ENCODE results near the gene CHMP6. TPM values are rescaled to one million over a fixed set of nuclear protein-coding genes. Genes with fewer than 3 reads are reported as not detected.

The CHMP6 gene
- total RNA-seq, 1 experiment from 2014 or later, result 17.4 TPM

DNA sequence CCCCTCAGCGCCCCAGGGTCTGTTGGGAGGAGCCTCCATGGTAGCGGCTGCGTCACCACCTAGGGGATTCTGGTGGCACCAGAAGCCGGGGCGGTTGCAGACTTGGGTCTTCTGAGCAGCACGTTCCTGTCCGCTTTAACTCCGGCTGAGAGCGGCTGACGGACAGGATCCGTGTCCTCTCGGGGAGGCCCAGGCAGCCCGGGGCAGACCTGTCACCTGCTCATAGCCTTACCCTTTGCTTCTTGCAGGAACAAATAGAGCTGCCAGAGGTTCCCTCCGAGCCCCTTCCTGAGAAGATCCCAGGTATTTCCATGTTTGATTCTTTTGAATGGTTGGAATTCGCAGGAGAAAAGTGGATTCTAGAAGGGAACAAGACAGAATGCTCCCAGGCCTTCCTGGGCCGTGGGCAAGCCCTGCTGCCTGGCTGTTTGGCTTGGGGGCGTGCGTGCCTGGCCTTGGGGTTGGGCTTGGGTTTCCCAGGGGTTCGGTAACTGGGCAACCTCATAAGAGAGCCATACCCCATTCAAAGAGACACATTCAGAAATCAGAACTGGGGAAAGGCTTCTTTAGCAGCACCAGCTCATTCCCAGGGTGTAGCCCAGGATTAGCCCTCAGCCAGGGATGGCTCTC, 6.6 kb downstream of the CHMP6 start:
- no peak for DNase-seq
- no TSS peak for BruUV-seq (replicated peaks)
- Histone ChIP-seq H3F3A (ENCODE audit: insufficient read depth, low read depth) (no peaks in the 10 kb centered on the region), H3K4me3 (no peak overlapping the region), H2AFZ (no peak overlapping the region), H3K4me1 (replicated peaks; ENCODE audit: insufficient read depth) (no peaks in the 10 kb centered on the region), H3K36me3 (ENCODE audit: low read depth) (no peaks in the 10 kb centered on the region), H3K9me3 (ENCODE audit: insufficient read depth, low read depth) (no peaks in the 10 kb centered on the region), H3K79me2 (ENCODE audit: low read depth) (no peaks in the 10 kb centered on the region), H4K20me1 (ENCODE audit: insufficient read depth) (no peaks in the 10 kb centered on the region), H3K4me2 (no peak overlapping the region), H3K27me3 (ENCODE audit: insufficient read depth, low read depth) (no peaks in the 10 kb centered on the region), H3K27ac (no peak overlapping the region), H3K9me2 (ENCODE audit: insufficient read depth) (no peaks in the 10 kb centered on the region)
- intact Hi-C loops (cut with micrococcal nuclease; ENCODE audit: unreplicated experiment), result no loop called here
- CTCF ChIA-PET, result no interaction called here
- TF ChIP-seq, protein P1, sequence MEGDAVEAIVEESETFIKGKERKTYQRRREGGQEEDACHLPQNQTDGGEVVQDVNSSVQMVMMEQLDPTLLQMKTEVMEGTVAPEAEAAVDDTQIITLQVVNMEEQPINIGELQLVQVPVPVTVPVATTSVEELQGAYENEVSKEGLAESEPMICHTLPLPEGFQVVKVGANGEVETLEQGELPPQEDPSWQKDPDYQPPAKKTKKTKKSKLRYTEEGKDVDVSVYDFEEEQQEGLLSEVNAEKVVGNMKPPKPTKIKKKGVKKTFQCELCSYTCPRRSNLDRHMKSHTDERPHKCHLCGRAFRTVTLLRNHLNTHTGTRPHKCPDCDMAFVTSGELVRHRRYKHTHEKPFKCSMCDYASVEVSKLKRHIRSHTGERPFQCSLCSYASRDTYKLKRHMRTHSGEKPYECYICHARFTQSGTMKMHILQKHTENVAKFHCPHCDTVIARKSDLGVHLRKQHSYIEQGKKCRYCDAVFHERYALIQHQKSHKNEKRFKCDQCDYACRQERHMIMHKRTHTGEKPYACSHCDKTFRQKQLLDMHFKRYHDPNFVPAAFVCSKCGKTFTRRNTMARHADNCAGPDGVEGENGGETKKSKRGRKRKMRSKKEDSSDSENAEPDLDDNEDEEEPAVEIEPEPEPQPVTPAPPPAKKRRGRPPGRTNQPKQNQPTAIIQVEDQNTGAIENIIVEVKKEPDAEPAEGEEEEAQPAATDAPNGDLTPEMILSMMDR (conservative IDR thresholded peaks at IDR 0.05), result no peak
- TF ChIP-seq EZH2 (IDR thresholded peaks at IDR 0.05; ENCODE audit: low read depth), result no peak
- POLR2A ChIA-PET (ENCODE audit: unreplicated experiment), result no interaction called here

DNA sequence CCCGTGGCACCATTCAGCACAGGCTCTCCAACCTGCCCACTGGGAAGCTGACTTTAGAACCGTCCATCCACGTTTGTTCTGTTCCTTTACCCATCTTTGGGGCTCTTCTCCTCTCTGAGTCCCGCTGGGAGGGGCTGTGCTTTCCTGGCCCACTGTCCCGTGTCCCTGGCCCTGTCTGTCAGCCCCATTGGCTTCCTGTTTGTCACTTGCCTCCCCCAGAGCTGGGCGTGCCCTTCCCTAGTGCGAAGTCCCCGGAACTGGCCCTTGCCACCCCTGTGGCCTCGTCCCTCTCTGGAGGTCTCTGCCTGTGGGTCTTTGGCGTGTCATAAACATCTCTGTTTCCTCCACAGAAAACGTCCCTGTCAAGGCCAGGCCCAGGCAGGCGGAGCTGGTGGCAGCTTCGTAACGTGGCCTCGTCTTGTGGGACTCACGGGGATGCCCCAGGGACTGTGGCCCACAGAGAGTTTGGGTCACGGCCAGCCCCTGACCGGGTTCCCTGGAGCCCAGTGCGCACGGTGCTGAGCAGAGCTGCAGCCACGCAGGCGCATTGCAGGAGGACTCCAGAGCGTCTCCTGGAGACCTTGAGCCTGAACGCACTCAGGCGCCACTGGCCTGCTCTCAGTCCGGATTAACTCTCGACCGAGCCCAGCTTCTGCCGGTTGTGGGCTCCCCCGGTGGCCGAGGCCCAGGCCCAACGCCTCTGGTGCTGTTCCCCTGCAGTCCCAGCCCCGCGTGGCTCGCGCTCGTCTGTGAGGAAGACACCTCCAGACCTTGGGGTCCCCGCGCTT, 7.3 kb downstream of the CHMP6 start:
- Histone ChIP-seq H2AFZ (no peak overlapping the region), H3K9me3 (ENCODE audit: insufficient read depth, low read depth) (no peaks in the 10 kb centered on the region), H3K27ac (no peak overlapping the region), H3K4me2 (no peak overlapping the region), H4K20me1 (ENCODE audit: insufficient read depth) (no peaks in the 10 kb centered on the region), H3K36me3 (ENCODE audit: low read depth) (no peaks in the 10 kb centered on the region), H3K79me2 (ENCODE audit: low read depth) (no peaks in the 10 kb centered on the region), H3K27me3 (ENCODE audit: insufficient read depth, low read depth) (no peaks in the 10 kb centered on the region), H3K4me1 (replicated peaks; ENCODE audit: insufficient read depth) (no peaks in the 10 kb centered on the region), H3F3A (ENCODE audit: insufficient read depth, low read depth) (no peaks in the 10 kb centered on the region), H3K9me2 (ENCODE audit: insufficient read depth) (no peaks in the 10 kb centered on the region), H3K4me3 (no peak overlapping the region)
- POLR2A ChIA-PET (ENCODE audit: unreplicated experiment), result no interaction called here
- no peak for DNase-seq
- no TSS peak for BruUV-seq (replicated peaks)
- intact Hi-C loops (cut with micrococcal nuclease; ENCODE audit: unreplicated experiment), result no loop called here
- TF ChIP-seq, protein P1 (conservative IDR thresholded peaks at IDR 0.05), result no peak
- TF ChIP-seq EZH2 (IDR thresholded peaks at IDR 0.05; ENCODE audit: low read depth), result no peak
- CTCF ChIA-PET, result no interaction called here

DNA sequence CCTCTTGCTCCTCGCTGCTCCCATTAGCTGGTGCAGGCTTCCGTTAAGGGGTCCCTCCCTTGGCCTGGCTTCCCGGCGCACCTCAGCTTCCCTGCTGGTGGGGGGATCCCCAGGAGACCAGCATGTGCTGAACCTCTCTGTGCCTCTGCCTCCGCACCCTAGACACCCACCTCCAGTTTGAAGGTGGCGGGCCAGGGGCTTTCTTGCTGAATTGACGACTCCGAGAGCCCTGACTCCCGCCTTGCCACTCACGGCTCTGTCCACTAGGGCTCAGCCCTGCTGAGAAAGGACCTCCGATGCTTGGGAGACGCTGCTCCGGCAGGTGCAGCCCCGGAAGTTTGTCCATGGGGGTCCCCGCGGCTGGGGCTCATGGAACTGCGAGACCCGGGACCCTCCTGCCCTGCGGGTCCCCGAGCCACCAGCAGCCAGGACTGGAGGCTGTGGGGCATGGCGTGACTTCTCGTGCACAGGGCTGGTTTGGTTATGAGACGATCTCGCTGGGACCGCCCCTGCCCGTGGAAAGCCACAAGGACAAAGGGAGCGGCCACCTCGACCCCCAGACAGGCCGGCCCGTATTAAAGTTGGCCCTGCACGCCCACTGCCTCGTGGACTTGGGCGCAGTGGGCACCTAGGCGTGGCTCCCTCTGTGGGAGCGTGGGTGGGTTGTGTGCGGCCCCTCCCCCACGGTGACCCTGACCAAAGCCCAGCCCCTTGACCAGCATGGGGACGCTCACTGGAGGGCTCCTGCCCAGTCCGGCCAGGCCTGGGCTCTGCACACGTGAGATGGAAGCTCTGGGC, 8.1 kb downstream of the CHMP6 start:
- H3K4me2 ChIP-seq, result no peak overlapping the region
- POLR2A ChIA-PET (ENCODE audit: unreplicated experiment), result no interaction called here
- CTCF ChIA-PET, result no interaction called here

More for the DNA sequence above, 8.1 kb downstream of the CHMP6 start:
- Histone ChIP-seq H3K79me2 (ENCODE audit: low read depth) (no peaks in the 10 kb centered on the region), H2AFZ (no peak overlapping the region), H3K9me3 (ENCODE audit: insufficient read depth, low read depth) (no peaks in the 10 kb centered on the region), H3K4me1 (replicated peaks; ENCODE audit: insufficient read depth) (no peaks in the 10 kb centered on the region), H3K4me3 (no peak overlapping the region), H3K9me2 (ENCODE audit: insufficient read depth) (no peaks in the 10 kb centered on the region), H3K27me3 (ENCODE audit: insufficient read depth, low read depth) (no peaks in the 10 kb centered on the region), H3K27ac (no peak overlapping the region), H3K36me3 (ENCODE audit: low read depth) (no peaks in the 10 kb centered on the region), H3F3A (ENCODE audit: insufficient read depth, low read depth) (no peaks in the 10 kb centered on the region), H4K20me1 (ENCODE audit: insufficient read depth) (no peaks in the 10 kb centered on the region)
- intact Hi-C loops (cut with micrococcal nuclease; ENCODE audit: unreplicated experiment), result loop anchor here (5.0 kb wide), 1 partner anchor 223 kb away; the partner anchor contains the start of gene CEP131
- TF ChIP-seq, protein P1 (conservative IDR thresholded peaks at IDR 0.05), result no peak
- no peak for TF ChIP-seq EZH2 (IDR thresholded peaks at IDR 0.05; ENCODE audit: low read depth)
- DNase-seq, result no peak
- BruUV-seq (replicated peaks), result no TSS peak

Data from PC-9 (cell line).